HG02870 (cell line): ENCODE results near the gene SNAI1.
"Not testable (repeated sequence)": the region's sequence is repeated elsewhere in the genome, so short reads cannot be mapped to it uniquely, and the experiment has no call there.

Experiments used
- ATAC-seq: cut with Tn5 transposase; IDR thresholded peaks from one replicate; pipeline ENCODE4 v1.9.1; 2021; ENCODE audit warnings: mild to moderate bottlenecking, moderate library complexity; ENCODE audit not compliant: unreplicated experiment

SNAI1 gene

DNA sequence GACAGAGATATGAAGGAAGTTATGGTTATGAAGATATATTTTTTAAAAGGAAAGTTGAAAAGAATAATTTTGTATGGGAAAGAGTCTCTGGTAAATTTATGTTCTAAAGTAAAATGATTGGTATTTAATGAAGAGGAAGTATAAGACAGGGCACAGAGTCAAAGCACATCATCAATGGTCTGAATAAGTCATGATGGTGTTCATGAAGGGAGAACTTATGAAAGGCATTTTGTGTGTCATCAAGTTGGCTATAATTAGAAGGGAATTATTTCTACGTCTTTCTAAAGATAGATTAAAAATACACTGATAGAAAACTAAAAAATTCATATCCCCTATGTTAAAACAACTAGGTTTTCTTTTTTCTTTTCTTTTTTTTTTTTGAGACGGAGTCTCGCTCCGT, 21.4 kb upstream of the SNAI1 start:
- no peak for ATAC-seq

DNA sequence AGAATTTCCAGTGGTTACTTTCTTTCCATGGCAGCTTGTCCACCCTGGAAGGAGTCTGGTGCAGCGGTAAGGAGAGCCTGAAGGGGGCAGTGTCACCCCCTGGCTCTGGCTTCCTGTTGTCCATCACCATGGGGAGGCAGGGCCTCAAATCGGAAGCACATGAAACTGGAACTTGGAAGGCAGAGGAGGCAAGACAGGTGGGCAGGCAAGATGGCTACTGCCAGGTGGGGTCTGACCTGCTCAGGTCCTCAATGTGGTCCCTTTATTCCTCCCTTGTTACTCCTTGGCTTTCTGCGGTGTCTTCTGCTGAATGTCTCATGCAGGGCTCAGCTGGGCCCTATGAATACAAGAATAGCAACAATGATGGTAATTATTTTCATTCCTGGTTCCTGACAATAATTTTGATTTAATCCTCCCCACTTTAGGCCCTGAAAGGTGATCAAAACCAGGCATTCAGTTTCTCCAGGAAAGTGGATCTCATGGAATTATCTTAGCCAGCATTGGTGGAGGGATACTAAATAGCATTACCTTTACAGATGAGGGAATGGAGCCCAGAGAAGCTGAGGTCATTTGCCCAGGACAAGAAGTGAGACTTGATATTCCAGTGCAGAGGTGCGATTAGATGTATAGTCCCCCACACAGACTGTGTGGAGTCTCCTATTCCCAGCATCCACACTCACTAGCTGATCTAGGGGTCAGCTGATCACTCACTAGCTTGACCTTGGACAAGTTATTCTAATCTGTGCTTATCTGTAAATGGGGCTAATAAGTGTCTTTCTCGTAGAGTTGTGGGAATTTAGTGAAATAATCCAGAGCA, 17.6 kb upstream of the SNAI1 start:
- no peak for ATAC-seq

- ATAC-seq = no peak
Observed at GRCh38 chr20:49965781-49966305, 16.9 kb upstream of the SNAI1 start.

- no peak for ATAC-seq
Observed at GRCh38 chr20:49966861-49967260, 15.9 kb upstream of the SNAI1 start.

DNA sequence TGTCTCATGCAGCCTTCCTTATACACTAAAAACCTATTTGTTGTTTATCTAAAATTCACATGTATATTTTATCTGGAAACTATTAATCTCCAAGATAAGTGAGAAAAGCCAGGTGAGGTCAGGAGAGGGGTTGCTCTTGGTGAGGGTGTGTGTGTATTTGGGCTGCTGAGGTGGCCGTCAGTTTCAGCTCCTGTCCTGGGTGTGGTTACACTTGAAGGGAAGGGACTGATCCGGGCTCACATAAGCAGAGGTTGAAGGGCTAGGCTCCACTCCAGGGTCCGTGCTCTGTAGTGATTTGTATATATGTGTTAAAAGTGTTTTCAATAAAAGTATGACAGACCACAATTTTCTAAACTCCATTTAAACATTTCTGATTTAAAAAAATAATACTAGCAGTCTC, 13.5 kb upstream of the SNAI1 start:
- no peak for ATAC-seq

GRCh38 chr20:49969946-49970345, 12.8 kb upstream of the SNAI1 start:
- no peak for ATAC-seq

GRCh38 chr20:49970498-49970897, 12.3 kb upstream of the SNAI1 start:
- ATAC-seq = no peak

DNA sequence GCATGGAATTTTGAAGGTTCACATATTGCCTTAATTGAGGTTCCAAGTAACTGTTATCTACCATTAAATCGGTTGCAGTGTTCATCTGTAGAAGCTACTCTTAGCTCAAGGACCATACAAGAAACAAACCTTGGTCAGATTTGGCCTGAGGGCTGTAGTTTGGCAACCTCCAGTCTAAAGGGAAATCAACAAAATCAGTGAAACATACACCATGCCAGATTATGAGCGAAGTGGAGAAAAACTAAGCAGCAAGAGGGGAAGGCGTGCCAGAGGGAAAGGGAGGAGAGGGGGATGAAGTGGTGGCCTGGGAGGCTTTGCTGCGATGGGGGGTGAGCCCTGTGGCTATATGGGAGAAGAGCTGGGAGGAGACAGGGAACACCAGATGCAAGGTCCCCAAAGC, 8.8 kb upstream of the SNAI1 start:
- no peak for ATAC-seq

- no peak for ATAC-seq
Observed at GRCh38 chr20:49976542-49976941, 6.2 kb upstream of the SNAI1 start.

GRCh38 chr20:49977740-49978139, 5.0 kb upstream of the SNAI1 start:
- not testable (repeated sequence) for ATAC-seq

GRCh38 chr20:49978685-49979029, 4.1 kb upstream of the SNAI1 start:
- no peak for ATAC-seq

DNA sequence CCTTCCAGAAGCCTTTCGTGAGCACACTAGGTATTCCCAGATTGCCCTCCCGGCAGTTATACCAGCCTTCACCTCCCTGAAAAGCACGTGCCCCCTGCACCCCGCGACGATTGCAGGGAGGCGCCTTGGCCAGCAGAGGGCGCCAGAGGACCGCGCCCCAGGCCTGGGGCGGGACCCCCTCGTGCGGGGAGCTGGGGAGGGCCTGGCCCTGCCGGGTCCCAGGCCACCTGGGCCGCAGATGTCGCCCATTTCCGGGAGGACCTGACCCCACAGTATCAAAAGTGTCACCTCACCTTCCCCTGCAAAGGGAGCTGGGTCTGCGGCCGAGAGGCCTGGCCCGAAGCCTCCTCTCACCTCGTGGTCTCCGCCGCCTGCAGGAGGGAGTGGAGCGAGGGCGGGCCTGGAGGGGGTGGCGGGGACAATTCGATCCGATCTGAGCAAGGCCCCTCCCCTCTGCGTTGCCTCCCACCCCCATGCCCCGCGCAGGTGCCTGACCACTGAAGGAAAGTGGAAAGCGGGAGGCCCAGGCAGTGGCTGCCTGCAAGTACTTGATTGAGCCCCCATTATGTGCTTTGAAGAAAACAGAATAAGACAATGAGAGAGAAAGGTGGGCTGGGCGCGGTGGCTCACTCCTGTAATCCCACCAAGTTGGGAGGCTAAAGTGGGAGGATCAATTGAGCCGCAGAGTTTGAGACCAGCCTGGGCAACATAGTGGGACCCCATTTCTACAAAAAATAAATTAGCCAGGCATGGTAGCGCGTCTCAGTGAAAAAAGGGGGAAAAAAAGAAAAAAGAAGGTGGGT, 3.5 kb upstream of the SNAI1 start:
- no peak for ATAC-seq

DNA sequence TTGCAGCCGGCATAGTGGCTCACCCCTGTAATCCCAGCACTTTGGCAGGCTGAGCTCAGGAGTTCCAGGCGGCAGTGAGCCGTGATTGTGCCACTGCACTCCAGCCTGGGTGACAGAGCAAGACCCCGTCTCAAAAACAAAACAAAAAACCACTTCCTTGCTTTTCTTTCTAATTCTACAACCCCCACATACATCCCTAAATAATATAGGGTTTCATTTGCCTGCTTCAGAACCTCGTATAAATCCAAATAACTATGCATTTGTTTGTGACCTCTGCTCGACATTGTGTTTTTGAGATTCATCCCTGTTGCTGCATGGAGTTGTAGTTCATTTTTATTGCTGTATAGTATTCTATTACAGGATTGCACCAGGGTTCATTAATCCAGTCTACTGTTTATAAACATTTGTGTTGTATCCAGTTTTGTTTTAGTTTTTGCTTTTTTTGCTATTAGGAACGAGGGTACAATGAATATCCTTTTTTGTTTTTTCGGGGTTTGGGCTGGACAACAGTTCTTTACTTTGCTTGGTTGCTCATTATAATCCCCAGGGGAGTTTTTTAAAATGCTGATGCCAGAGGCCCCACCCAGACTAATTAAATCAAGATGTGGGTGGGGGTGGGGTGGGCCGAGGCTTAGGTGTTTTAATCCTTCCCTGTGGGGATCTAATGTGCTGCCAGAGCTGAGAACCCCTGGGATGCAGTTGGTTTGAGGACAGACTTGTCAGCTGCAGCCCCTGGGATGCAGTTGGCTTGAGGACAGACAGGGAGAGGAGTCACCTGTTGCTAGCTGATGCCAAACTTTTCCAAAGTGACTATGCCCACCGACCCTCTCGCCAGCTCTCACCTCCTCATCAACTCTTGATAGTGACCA, 2.4 kb upstream of the SNAI1 start:
- ATAC-seq = no peak

GRCh38 chr20:49981218-49982071, 1.3 kb upstream of the SNAI1 start:
- ATAC-seq = no peak

DNA sequence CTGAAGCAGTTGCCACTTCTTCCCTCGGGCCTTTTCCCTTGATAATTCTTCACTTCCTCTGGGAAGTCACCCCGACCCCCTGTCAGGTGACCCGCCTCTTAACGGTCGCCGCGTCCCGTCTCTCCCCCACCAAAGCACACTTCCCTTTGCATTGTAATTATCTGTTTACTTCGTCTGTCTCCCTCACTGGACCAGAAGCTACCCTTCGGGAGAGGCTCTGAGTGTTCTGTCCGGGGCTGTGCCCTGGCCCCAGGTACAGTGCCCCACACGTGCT, 771 bp upstream of the SNAI1 start:
- ATAC-seq = no peak

GRCh38 chr20:49983123-49983847, 505 bp downstream of the SNAI1 start:
- ATAC-seq = no peak

GRCh38 chr20:49983848-49984408, 1.1 kb downstream of the SNAI1 start:
- ATAC-seq = no peak

- no peak for ATAC-seq
Observed at GRCh38 chr20:49984426-49985153, 1.8 kb downstream of the SNAI1 start.

DNA sequence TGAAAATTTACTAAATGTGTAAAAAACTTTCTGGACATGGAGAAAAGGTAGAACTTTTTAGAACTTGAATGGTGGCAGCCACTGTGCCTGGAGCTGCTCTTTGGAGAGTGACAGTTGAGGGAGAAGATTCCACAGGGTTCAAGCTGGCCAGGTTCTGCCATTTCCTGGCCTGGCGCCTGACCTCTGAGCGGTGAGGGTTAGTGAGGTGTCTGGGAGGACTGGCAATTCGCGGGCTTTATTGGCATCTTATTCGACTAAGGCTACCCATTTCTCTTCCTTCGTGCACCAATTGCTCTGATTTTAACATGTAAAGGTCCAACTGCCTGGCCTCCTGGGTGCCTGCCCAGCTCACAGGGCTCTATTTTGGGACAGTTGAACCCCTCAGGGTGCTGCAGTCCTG, 2.4 kb downstream of the SNAI1 start:
- no peak for ATAC-seq
